GM19240 (cell line): ENCODE data around the gene MPEG1.

Source experiments
- DNase-seq: peaks from one replicate; pipeline ENCODE4 v3.0.0; 2011; ENCODE audit warnings: low spot score; ENCODE audit not compliant: insufficient read length

The MPEG1 gene

GRCh38 chr11:59218893-59219292, 6.2 kb upstream of the MPEG1 start:
- DNase-seq = no peak

- no peak for DNase-seq
Observed at GRCh38 chr11:59218319-59218718, 5.6 kb upstream of the MPEG1 start.

- DNase-seq = peak; percentile 48
Observed at GRCh38 chr11:59216641-59217564, 4.2 kb upstream of the MPEG1 start.

DNA sequence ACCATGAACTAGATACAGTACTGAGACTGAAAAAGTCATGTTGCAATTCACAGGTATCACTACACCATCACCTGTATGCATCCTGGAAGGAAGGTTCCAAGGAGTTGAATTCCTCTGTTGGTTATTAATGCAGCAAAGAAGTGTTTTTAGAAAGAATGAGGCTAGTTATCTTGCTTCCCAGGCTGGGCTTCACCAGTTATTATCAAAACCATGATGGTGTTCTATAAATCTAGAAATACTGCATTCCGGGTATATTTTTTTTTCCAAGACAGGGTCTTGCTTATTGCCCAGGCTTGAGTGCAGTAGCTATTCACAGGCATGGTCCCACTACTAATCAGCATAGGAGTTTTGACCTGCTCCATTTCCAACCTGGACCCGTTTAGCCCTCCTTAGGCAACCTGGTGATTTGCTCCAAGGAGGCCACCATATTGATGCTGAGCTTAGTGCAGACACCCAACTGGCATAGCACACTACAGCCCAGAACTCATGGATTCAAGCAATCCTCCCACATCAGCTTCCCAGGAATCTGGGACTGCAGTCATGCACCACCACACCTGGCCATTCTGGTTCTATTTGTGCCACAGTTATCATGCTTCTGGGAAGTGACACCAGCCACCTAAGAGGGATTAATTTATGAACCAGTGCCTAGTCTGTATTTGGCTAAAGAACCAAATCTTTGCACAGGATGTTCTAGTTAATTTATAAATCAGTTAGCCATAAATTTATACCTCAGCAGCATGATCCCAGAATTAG, 1.6 kb upstream of the MPEG1 start:
- DNase-seq = no peak

- no peak for DNase-seq
Observed at GRCh38 chr11:59212222-59212621, 505 bp downstream of the MPEG1 start.

DNA sequence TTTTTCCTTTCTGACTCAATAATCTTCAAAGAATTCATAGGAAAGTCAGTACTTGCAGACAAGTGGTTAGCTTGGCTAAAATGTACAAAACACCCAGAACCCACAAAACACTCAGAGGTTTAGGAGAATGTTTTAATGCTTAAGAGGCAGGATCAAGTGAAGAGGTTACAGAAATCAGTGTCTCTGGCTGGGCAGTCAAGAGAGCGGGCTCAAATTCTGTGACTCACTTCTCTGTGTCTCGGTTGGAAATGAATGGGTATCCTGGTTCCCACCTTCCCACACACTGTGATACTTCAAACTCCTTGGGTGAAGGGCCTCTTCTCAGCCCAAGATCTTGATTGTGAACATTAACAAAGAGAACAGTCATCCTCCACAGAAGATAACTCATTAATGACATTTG, 3.8 kb downstream of the MPEG1 start:
- DNase-seq = no peak

DNA sequence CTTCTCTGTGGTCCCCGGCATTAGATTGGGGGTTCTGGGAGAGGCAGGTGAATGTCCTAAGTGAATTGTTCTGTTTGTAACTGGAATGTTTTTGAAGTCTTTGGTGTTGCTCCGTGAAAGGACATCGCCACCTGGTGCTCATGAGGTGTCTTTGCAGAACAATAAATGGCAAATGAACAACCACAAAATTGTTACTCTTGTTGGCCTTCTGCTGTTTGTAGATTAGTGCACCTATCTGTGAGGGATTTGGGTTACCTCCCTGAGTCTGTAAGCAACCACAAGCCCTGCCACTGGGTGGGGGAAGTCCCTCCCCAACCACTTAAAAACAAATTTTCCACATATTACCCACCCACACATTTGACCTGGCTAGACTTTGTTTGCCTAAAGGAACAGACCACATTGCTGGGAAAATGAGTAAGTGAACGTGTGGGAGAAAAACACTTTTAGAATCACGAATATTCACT, 4.7 kb downstream of the MPEG1 start:
- DNase-seq = no peak

DNA sequence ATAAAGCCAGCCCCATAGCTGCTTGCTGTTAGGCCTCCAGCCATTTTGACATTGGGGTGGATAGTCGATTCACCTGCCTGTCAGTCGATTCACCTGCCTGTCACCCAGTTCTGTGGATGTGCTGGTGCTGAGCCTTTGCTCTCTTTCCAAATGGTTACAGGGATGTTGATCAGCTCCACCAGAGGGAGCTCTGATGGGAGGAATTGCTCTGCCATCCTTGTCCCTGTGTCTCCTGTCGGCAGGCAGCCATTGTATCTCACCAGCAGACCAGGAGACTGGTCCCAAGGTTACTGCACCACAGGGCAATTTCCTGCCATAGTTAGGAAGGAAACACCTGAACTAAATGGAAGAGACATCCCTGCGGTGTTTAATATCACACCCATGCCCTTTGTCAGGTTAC, 6.1 kb downstream of the MPEG1 start:
- no peak for DNase-seq

DNA sequence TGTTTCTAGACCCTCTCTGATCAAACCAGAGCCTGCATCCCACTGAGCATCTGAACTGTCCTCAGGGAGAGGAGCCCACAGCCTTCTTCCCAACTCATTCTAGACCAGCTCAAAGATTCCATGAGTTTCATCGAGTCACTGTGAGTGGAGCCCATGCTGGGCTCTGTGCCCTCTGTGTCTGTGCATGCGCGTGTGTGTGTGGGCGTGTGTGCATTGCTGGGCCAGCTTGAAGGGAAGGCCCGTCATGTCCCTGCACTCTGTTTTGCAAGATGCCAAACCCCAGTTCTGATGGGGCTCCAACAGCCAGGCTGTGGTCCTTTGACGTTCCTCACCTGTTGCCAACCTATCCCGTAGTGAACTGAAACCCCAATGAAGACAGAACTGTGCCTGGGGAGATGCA, 7.1 kb downstream of the MPEG1 start:
- no peak for DNase-seq

GRCh38 chr11:59204746-59205145, 8.0 kb downstream of the MPEG1 start:
- no peak for DNase-seq

GRCh38 chr11:59201353-59201752, 11.4 kb downstream of the MPEG1 start:
- no peak for DNase-seq

DNA sequence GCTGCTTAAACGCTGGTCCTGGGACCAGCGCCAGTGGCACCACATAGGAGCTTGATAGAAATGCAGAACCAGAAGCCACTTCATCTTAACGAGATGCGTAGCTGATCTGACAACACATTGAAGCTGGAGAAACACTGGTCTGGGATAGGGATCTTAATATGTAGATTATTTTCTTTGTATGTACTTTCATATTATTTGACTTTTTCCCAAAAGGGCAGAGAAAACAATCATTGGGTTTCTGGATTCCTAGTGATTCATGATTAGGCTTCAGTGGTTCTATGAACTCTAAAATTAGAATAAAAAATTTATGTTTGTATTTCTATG, 12.3 kb downstream of the MPEG1 start:
- no peak for DNase-seq

- no peak for DNase-seq
Observed at GRCh38 chr11:59199546-59200422, 12.9 kb downstream of the MPEG1 start.

- DNase-seq = no peak
Observed at GRCh38 chr11:59198726-59199125, 14.0 kb downstream of the MPEG1 start.

- no peak for DNase-seq
Observed at GRCh38 chr11:59197991-59198390, 14.7 kb downstream of the MPEG1 start.

DNA sequence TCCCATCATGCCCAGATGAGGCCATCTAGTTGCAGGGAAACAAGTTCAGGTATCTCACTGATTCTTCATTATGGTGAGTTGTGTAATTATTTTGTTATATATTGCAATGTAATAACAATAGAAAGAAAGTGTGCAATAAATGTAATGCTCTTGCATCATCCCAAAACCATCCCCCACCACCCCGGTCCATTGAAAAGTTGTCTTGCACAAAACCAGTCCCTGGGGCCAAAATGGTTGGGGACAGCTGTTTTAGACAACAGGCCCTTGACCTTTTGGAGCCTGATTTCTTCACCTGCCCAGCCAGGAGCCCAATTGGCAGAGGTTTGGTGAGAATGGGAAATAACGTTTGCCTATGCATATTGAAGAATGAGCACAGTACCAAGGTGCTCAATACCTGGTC, 15.9 kb downstream of the MPEG1 start:
- no peak for DNase-seq

GRCh38 chr11:59195586-59195985, 17.1 kb downstream of the MPEG1 start:
- DNase-seq = no peak

- no peak for DNase-seq
Observed at GRCh38 chr11:59193587-59194130, 19.1 kb downstream of the MPEG1 start.

DNA sequence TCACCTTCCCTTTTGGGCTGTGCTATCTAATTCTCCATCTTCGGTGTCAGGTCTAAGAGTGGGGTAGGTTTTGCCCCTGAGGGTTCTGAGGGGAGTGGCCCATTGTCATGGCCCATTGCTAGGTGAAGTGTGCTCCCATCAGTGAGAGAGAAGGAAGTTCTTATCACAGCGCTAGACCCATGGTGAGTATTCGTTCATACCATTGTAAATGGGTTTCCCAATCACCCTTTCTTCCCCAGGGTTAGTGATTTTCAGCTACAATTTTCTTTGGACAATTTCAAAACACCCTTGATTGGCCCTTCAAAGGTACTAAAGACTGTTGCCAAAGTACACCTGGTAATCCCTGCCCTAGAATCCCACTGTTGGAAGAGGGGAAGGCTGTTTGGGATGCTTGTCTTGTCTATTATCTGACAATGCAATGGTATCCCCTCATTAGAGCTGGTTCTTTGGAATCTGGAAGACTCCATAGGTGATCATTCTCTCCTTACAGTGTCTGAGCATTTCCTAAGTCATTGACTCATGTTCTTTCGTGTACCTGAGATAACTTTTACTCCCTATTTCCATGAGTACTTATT, 20.2 kb downstream of the MPEG1 start:
- DNase-seq = no peak

DNA sequence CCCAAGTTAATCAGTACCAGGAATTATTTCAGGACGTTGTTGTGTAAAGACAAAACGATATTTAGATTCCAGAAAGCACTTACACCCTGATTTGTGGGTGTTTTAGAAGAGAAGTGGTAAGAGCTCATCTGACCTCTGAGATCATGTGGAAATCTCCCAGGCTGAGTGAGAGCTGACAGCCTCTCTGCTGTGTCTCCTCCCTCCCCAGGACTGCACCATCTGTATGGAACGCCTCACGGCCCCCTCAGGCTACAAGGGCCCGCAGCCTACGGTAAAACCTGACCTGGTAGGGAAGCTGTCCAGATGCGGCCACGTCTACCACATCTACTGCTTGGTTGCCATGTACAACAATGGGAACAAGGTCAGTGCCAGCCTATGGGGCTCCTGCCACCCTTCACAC, 20.8 kb downstream of the MPEG1 start:
- no peak for DNase-seq

DNA sequence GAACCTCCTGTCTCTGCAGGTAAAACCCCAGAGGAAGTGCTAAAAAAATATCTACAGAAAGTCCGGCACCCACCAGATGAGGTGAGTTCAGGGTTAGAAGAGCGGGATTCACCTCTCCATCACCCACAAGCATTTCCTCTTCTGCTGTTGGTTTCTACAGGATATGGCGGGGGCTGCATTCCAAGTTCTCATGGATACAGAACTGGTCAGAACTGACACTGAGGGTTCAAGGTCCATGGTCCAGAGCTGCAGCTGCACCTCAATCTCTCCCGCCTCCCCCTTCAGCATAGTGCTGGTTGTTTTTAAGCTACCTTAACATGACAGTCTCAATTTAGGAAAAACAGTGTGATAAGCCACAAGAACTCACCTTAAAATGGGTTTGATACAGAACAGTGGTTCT, 21.6 kb downstream of the MPEG1 start:
- DNase-seq = no peak
